Measurements from ENCODE around the gene LRRC4C.

The LRRC4C gene

DNA sequence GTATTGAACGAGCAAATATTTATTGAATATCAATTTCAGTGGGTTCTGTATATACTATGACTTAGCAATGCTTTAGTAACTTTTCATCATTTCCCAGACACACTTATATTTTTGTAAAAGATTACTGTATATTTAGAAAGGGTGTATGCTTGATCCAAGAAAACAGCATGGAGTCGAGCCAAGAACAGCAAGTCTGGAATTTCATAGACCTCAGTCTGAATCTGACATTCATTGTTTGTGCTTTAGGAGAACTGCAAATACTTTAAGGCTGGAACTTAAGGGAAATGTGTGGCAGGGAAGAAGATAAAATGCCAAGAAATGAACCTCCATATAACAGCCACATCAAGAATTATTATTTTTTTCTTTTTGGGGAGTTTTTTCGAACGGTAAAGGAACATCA, 1156.8 kb downstream of the LRRC4C start:
- H3K18ac ChIP-seq (ENCODE audit: low read length): no peak overlapping the region
- no peak overlapping the region for H3K4me3 ChIP-seq (ENCODE audit: low read depth, low read length)
- H3K27ac ChIP-seq (ENCODE audit: low read depth, low read length): no peak overlapping the region
- no peaks in the 10 kb centered on the region for H3K27me3 ChIP-seq (ENCODE audit: insufficient read depth, low read length)
- no peak overlapping the region for H3K4ac ChIP-seq (ENCODE audit: low read depth, low read length)
- no peak overlapping the region for H2BK5ac ChIP-seq (ENCODE audit: low read depth, low read length, poor library complexity)
- H3K4me1 ChIP-seq (ENCODE audit: control insufficient read depth in 1 of 2, insufficient read depth in 2 of 2, low read length in 2 of 2): no peaks in the 10 kb centered on the region
- H3K36me3 ChIP-seq (ENCODE audit: control insufficient read depth in 1 of 2, insufficient read depth in 2 of 2, low read length in 2 of 2): no peaks in the 10 kb centered on the region
- no peak overlapping the region for H4K12ac ChIP-seq (ENCODE audit: low read depth, low read length)
- no CpG with 5 or more reads among the region's 4 CpGs for WGBS (ENCODE audit: extremely low coverage, insufficient coverage, insufficient read length)
- no peaks in the 10 kb centered on the region for H3K79me2 ChIP-seq (ENCODE audit: control insufficient read depth, insufficient read depth, low read length, poor library complexity)
- no peaks in the 10 kb centered on the region for H3K79me1 ChIP-seq (ENCODE audit: low read length)
- H2BK12ac ChIP-seq (ENCODE audit: low read length): no peak overlapping the region
- H3K9me3 ChIP-seq (ENCODE audit: insufficient read depth, low read depth, low read length): no peaks in the 10 kb centered on the region
- no peak overlapping the region for H3K4me2 ChIP-seq (ENCODE audit: low read length)
- no peak for DNase-seq
- H2AFZ ChIP-seq (ENCODE audit: insufficient read depth, low read length, poor library complexity): no peak overlapping the region
- H3K9ac ChIP-seq (ENCODE audit: low read length): no peak overlapping the region
- H2AK5ac ChIP-seq (ENCODE audit: low read length): no peak overlapping the region
- H4K8ac ChIP-seq (ENCODE audit: low read depth, low read length): no peak overlapping the region
- H3K23ac ChIP-seq (ENCODE audit: low read length): no peak overlapping the region
- H3K14ac ChIP-seq (ENCODE audit: low read length): no peak overlapping the region
- H4K91ac ChIP-seq (ENCODE audit: low read depth, low read length): no peak overlapping the region
- no peak overlapping the region for H2BK120ac ChIP-seq (ENCODE audit: insufficient read depth, low read length, poor library complexity)

DNA sequence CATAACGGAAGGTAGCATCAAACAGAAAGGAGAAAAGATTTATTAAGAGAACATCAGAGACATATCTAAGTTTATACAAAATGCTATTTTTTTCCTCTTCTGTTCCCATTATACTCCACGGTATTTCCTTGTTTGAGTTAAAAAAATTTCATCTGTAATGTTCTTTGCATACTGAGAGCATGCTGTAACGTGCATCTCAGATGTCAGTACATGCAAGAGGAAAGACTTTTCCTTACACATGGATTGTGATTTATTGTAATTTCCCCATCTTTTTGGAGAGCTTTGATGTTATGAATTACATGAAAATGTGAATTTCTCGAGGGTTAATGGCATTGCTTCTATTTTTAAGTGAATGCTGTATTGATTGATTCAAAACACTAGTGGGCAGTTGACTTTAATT, 1164.0 kb downstream of the LRRC4C start:
- H2BK5ac ChIP-seq (ENCODE audit: low read depth, low read length, poor library complexity): no peak overlapping the region

GRCh38 chr11:40294741-40295140, 1164.7 kb downstream of the LRRC4C start:
- H3K18ac ChIP-seq (ENCODE audit: low read length): no peak overlapping the region
- H3K4me2 ChIP-seq (ENCODE audit: low read length): no peak overlapping the region
- no peak overlapping the region for H2AK5ac ChIP-seq (ENCODE audit: low read length)
- no peak overlapping the region for H3K27ac ChIP-seq (ENCODE audit: low read depth, low read length)
- peaks cover 0 to 2% of the 10 kb centered on the region in 2 experiments for H3K4me1 ChIP-seq (ENCODE audit: control insufficient read depth in 1 of 2, insufficient read depth in 2 of 2, low read length in 2 of 2)
- no peaks in the 10 kb centered on the region for H3K9me3 ChIP-seq (ENCODE audit: insufficient read depth, low read depth, low read length)
- H3K14ac ChIP-seq (ENCODE audit: low read length): no peak overlapping the region
- H3K9ac ChIP-seq (ENCODE audit: low read length): no peak overlapping the region
- no peak overlapping the region for H3K23ac ChIP-seq (ENCODE audit: low read length)
- H3K4me3 ChIP-seq (ENCODE audit: low read depth, low read length): no peak overlapping the region
- no peaks in the 10 kb centered on the region for H3K79me2 ChIP-seq (ENCODE audit: control insufficient read depth, insufficient read depth, low read length, poor library complexity)
- no peak overlapping the region for H4K8ac ChIP-seq (ENCODE audit: low read depth, low read length)
- no peak overlapping the region for H4K91ac ChIP-seq (ENCODE audit: low read depth, low read length)
- no peak overlapping the region for H2BK120ac ChIP-seq (ENCODE audit: insufficient read depth, low read length, poor library complexity)
- no peak for DNase-seq
- H4K12ac ChIP-seq (ENCODE audit: low read depth, low read length): no peak overlapping the region
- H2BK12ac ChIP-seq (ENCODE audit: low read length): no peak overlapping the region
- no CpG with 5 or more reads among the region's 9 CpGs for WGBS (ENCODE audit: extremely low coverage, insufficient coverage, insufficient read length)
- H3K79me1 ChIP-seq (ENCODE audit: low read length): no peaks in the 10 kb centered on the region
- H2AFZ ChIP-seq (ENCODE audit: insufficient read depth, low read length, poor library complexity): no peak overlapping the region
- H2BK5ac ChIP-seq (ENCODE audit: low read depth, low read length, poor library complexity): no peak overlapping the region
- H3K27me3 ChIP-seq (ENCODE audit: insufficient read depth, low read length): peaks cover 5% of the 10 kb centered on the region
- H3K4ac ChIP-seq (ENCODE audit: low read depth, low read length): no peak overlapping the region
- H3K36me3 ChIP-seq (ENCODE audit: control insufficient read depth in 1 of 2, insufficient read depth in 2 of 2, low read length in 2 of 2): no peaks in the 10 kb centered on the region

More for the DNA sequence above, 1164.0 kb downstream of the LRRC4C start:
- H3K4me3 ChIP-seq (ENCODE audit: low read depth, low read length): no peak overlapping the region
- no peak overlapping the region for H3K4ac ChIP-seq (ENCODE audit: low read depth, low read length)
- no peak overlapping the region for H3K18ac ChIP-seq (ENCODE audit: low read length)
- H2BK120ac ChIP-seq (ENCODE audit: insufficient read depth, low read length, poor library complexity): no peak overlapping the region
- no peak overlapping the region for H2BK12ac ChIP-seq (ENCODE audit: low read length)
- H3K4me1 ChIP-seq (ENCODE audit: control insufficient read depth in 1 of 2, insufficient read depth in 2 of 2, low read length in 2 of 2): peaks cover 0 to 2% of the 10 kb centered on the region in 2 experiments
- H2AFZ ChIP-seq (ENCODE audit: insufficient read depth, low read length, poor library complexity): no peak overlapping the region
- H3K9me3 ChIP-seq (ENCODE audit: insufficient read depth, low read depth, low read length): no peaks in the 10 kb centered on the region
- H3K27me3 ChIP-seq (ENCODE audit: insufficient read depth, low read length): peaks cover 5% of the 10 kb centered on the region
- no peak overlapping the region for H3K23ac ChIP-seq (ENCODE audit: low read length)
- H2AK5ac ChIP-seq (ENCODE audit: low read length): no peak overlapping the region
- no peaks in the 10 kb centered on the region for H3K79me2 ChIP-seq (ENCODE audit: control insufficient read depth, insufficient read depth, low read length, poor library complexity)
- no peaks in the 10 kb centered on the region for H3K36me3 ChIP-seq (ENCODE audit: control insufficient read depth in 1 of 2, insufficient read depth in 2 of 2, low read length in 2 of 2)
- H4K91ac ChIP-seq (ENCODE audit: low read depth, low read length): no peak overlapping the region
- no peak overlapping the region for H3K27ac ChIP-seq (ENCODE audit: low read depth, low read length)
- no peaks in the 10 kb centered on the region for H3K79me1 ChIP-seq (ENCODE audit: low read length)
- no peak overlapping the region for H3K14ac ChIP-seq (ENCODE audit: low read length)
- H3K9ac ChIP-seq (ENCODE audit: low read length): no peak overlapping the region
- no CpG with 5 or more reads among the region's 4 CpGs for WGBS (ENCODE audit: extremely low coverage, insufficient coverage, insufficient read length)
- no peak overlapping the region for H4K12ac ChIP-seq (ENCODE audit: low read depth, low read length)
- no peak overlapping the region for H3K4me2 ChIP-seq (ENCODE audit: low read length)
- no peak overlapping the region for H4K8ac ChIP-seq (ENCODE audit: low read depth, low read length)
- no peak for DNase-seq

DNA sequence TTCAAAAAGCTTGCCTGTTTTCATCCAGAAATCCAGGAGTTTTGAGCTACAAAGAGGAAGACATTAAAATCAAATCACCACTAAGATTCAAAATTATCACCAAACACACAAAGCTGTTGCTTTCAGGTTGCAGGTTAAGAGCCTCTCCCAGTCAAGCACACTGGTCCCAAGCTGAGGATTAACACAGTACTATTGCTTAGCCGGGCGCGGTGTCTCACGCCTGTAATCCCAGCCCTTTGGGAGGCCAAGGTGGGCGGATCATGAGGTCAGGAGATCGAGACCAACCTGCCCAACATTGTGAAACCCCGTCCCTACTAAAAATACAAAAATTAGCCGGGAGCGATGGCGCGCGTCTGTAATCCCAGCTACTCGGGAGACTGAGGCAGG, 1165.1 kb downstream of the LRRC4C start:
- H2BK12ac ChIP-seq (ENCODE audit: low read length): no peak overlapping the region
- H4K12ac ChIP-seq (ENCODE audit: low read depth, low read length): no peak overlapping the region
- no peaks in the 10 kb centered on the region for H3K9me3 ChIP-seq (ENCODE audit: insufficient read depth, low read depth, low read length)
- H4K8ac ChIP-seq (ENCODE audit: low read depth, low read length): no peak overlapping the region
- H2AFZ ChIP-seq (ENCODE audit: insufficient read depth, low read length, poor library complexity): no peak overlapping the region
- H3K27ac ChIP-seq (ENCODE audit: low read depth, low read length): no peak overlapping the region
- no peaks in the 10 kb centered on the region for H3K79me2 ChIP-seq (ENCODE audit: control insufficient read depth, insufficient read depth, low read length, poor library complexity)
- no peak overlapping the region for H3K4me2 ChIP-seq (ENCODE audit: low read length)
- DNase-seq: no peak
- no peaks in the 10 kb centered on the region for H3K79me1 ChIP-seq (ENCODE audit: low read length)
- H3K4me1 ChIP-seq (ENCODE audit: control insufficient read depth in 1 of 2, insufficient read depth in 2 of 2, low read length in 2 of 2): peaks cover 0 to 2% of the 10 kb centered on the region in 2 experiments
- no peak overlapping the region for H3K18ac ChIP-seq (ENCODE audit: low read length)
- no peak overlapping the region for H2BK120ac ChIP-seq (ENCODE audit: insufficient read depth, low read length, poor library complexity)
- no peak overlapping the region for H2BK5ac ChIP-seq (ENCODE audit: low read depth, low read length, poor library complexity)
- no peak overlapping the region for H3K23ac ChIP-seq (ENCODE audit: low read length)
- H2AK5ac ChIP-seq (ENCODE audit: low read length): no peak overlapping the region
- H3K4me3 ChIP-seq (ENCODE audit: low read depth, low read length): no peak overlapping the region
- H3K4ac ChIP-seq (ENCODE audit: low read depth, low read length): no peak overlapping the region
- no peaks in the 10 kb centered on the region for H3K36me3 ChIP-seq (ENCODE audit: control insufficient read depth in 1 of 2, insufficient read depth in 2 of 2, low read length in 2 of 2)
- H3K14ac ChIP-seq (ENCODE audit: low read length): no peak overlapping the region
- no peak overlapping the region for H4K91ac ChIP-seq (ENCODE audit: low read depth, low read length)
- H3K27me3 ChIP-seq (ENCODE audit: insufficient read depth, low read length): peaks cover 5% of the 10 kb centered on the region
- no CpG with 5 or more reads among the region's 13 CpGs for WGBS (ENCODE audit: extremely low coverage, insufficient coverage, insufficient read length)
- no peak overlapping the region for H3K9ac ChIP-seq (ENCODE audit: low read length)
